Activated CD4-positive, CD25-positive, alpha-beta regulatory T cell treated with anti-CD3 and anti-CD28 coated beads, Interleukin-2, amount 50 U/mL, for 16 hours (primary cell): Measurements from ENCODE around the gene GPC6.

ENCODE experiments used
- DNase-seq: peaks from one replicate; pipeline ENCODE4 v3.0.0-alpha.2; 2020; ENCODE audit warnings: low read depth, low spot score

The GPC6 gene

DNA sequence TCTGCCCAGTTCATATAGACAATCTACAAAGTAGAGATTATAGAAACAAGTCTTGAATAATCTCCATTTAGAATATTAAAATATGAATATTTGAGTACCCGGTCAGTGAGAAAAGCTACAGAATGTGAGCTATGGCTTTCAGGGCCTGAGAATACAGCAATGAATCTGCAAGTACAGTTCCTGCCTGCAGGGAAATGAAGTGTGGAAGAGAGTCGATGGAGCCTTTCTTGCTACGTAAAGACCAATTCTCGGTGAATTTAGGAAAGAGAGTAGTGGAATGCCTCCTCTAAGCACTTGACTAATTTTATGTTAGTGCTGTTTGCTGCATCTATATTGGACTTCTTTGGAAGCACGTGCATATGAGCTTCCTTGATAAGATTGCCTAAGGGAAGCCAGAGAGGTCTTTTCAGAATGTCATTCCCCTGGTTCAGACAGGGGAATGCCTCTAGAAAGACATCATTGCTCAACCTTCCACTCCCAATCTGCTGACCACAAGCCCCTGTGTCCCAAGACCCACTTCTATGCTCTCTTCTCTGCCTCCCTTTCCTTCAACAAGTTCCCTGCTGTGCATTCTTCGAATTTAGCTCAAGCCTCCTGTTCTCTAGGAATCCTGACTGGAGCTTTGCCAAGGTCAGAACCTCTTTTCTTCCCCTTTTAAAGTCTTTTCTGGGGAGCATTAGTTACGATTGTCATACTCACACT is 41.9 kb downstream of the GPC6 start:
- DNase-seq = no peak

DNA sequence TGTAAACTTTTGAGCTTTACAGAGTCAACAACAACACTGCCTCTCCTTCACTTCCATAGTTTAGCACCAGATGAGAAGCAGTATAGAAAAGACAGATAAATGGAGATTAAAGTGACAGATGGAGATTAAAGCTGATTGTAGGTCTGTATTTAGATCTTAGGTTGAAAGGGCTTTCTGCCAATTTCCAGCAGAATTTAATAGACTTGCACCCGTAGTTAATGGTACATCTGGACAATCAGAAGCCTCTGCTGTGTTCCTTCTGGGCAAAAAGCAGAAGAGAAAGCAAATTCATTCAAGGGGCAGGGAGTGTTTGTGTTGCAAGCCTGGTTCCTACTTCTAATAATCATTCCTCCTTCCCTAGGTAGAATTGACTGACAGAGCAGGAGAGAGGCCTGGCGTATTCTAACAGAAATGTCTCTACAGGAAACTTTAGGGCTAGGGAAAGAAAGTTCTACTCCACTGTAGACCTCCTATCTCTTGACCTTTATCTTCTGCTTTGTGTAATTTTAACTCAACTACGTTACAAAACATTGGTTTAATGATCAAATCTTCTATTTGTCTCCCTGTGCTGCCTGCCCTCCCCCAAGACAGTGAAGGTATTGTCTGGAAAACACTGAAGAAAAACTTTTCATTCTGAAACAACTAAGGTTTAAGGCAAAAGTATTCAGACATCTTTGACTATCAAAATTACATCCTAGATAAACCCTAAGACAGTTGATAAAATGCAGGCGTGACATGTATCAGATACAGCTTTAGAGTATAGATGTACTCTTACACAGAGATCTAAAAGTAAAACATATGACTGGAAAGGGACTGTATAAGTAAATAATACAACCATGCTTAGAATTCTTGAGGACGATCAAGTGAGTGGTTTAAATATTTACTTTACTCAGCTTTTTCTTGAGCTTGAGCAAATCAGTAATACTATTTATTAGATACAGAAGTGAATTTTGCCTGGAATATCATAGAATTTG is 44.4 kb downstream of the GPC6 start:
- DNase-seq = no peak

DNA sequence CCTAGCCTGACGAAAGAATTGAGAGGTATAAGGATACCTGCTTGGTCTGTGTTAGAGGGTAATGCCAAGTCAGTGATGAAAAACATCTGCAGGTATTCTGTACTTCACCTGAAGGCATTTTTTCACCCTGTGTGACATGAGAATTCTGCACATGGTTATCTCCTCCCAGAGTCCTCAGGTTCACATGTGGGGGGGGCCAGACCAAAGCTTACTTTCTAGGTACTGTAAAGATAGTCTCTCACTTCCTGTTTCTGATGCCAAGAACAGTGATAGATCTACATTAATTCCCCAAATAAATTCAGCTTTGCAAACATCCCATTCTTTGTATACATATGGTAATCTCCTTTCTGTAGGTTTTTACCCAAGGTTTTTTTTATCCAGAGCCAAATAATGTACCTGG is 53.4 kb downstream of the GPC6 start:
- DNase-seq = no peak

DNA sequence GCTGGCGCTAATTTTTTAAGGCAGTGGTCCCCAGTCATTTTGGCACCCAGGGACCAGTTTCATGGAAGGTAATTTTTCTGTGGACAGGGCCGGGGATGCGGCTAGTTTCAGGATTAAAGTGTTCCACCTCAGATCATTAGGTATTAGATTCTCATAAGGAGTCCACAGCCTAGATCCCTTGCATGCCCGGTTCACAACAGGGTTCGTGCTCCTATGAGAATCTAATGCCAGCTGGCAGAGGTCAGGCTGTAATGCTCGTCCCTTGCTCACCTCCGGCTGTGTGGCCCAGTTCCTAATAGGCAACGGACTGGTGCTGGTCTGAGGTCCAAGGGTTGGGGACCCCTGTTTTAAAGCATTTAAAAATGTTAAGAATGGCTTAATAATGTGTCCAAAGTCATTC is 54.1 kb downstream of the GPC6 start:
- no peak for DNase-seq

DNA sequence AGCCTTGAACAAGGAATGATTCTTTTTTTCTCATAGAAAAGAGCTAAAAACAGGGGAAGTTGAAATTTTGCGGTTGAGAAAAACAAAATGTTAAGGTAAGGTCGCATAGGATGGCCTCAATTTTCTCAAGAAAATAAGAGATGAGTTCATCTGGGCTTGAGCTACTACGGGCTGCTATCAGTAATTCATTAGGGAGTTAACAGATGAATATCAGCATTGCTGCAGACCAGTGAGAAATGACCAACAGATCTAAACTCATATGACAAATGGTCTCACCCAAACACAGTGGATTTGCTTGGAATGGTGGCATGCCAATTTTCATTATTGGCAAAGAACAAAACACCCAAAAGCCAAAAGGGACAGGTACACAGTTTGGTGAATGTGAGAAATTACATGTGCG is 56.6 kb downstream of the GPC6 start:
- DNase-seq = no peak

DNA sequence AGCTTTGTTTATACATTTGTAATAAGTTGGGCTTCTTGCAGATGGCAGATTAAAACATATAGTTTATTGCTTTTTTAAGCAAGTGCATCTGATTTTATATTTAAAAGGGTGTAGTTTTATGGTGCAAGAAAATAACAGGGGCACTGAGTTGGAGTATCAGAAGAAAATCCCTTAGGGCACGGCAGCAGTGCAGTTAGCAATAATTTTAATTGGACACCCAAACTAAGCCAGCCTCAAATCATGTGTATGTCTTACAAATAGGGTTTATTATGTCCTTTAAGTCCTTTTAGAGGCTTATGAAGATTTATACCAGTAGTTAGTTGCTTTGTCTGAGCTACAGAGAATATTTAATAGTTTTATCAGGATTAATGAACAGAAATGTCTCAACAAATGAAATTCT is 57.5 kb downstream of the GPC6 start:
- no peak for DNase-seq

DNA sequence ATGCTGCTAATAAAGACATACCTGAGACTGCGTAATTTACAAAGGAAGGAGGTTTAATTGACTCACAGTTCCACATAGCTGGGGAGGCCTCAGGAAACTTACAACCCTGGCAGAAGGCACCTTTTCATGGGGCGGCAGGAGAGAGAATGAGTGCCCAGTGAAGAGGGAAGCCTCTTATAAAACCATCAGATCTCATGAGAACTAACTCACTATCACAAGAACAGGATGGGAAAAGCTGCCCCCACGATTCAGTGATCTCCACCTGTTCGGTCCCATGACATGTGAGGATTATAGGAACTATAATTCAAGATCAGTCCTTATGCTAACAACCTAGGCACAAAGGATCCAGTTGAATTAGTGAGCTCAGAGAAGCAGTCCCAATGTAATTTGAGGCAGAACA is 59.4 kb downstream of the GPC6 start:
- no peak for DNase-seq

DNA sequence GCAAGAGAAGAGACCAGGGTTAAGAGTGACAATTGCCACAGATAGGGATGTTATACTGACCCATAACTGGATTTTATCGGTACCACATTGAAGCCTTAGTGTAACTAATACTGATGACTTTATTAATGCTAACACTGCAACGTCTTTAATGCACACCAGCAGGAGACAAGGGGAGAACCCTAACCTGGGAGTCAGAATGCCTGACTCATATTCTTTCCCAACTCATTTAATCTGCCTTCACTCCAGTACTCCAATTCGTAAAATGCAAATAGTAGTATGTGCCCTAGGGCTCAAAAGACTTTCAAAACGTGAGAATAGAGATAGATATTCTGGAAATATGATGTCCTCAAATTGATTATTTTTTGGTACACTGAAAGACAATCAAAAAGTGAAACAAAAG is 62.4 kb downstream of the GPC6 start:
- DNase-seq = no peak

DNA sequence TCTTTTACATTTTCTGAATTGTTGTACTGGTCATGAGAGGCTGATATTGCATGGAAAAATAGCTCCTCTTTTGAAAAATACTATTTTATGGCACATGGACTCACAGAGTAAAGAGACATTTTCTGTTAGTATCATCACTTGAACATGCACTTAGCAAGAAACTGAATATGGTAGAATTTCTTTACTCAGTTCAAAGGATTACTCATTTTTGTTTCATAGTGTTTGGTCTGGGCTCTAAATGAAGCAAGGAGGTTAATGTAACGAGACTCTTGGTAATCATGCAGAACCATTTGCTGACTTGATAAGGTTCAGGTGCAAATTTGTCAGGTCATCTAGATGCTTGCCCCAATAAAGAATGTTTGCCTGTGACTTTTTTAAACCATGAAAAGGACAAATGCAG is 63.2 kb downstream of the GPC6 start:
- no peak for DNase-seq

DNA sequence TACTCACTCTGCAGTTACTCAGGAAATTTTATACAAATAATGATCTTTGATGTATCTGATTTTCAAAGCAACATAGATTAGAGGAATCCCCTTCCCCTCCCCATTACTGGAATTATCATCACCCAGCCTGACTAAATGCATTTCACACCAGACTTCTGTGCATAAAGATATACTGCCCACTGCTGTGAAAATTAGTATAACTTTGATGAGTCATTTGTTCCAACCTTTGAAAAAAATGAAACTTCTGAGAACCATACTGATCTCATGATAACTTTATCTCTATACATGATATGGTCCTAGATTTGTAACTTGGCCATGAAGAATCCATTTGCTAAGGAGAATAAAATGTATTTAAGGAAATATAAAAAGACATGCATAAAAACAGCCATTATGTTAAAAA is 63.9 kb downstream of the GPC6 start:
- no peak for DNase-seq

DNA sequence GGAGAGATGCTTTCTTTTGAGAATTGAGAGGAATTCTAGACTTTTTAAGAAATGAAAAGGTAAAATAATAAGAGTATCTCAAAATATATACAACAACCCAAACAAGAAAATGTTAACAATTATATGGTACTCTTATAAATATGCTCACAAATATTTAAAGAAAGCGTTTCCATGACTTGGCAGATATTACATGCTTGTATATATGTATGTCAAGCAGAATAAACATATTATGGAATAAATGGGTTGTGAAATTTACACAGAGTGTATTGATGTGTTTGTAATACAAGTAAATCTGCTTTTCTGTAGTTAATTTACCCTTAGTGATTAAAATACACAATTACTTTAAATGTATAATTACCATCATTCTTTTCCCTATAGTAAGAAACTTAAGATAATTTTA is 65.8 kb downstream of the GPC6 start:
- DNase-seq = no peak

DNA sequence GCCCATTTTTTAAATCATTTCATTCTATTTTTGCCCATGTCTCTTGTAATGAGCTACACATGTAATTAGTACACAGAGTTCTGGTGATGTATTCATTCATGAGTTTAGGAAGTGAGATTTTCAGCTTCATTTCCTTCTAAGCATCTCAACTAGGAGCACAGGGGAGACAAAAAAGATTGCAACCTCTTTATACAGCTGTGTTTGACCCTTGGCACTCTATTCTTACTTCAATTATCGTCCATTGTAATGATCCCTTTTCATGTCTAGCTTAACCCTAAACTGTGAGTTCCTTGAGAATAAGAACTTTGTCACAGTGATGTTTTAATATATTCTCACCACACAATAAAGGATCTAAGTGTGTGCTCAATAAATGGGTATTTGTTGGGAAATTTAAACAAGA is 67.1 kb downstream of the GPC6 start:
- DNase-seq = no peak

DNA sequence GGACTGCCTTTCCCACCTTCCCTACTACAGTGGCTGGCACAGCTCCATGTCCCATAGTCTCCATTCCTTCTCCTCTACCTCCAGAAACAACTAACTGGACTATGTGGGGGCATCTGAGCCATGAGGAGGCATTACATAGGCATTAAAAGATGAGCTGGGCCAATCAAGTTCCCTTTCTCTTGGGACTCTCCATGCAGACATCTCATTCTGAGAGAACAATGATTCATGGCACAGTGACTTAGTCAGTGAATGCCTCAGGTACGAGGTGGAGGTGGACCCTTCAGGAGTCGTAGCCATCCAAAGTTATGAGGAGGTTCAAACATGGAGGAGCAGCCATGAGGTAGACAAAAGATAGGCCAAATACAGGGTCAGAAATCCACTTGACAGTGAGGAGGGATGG is 70.0 kb downstream of the GPC6 start:
- DNase-seq = no peak

DNA sequence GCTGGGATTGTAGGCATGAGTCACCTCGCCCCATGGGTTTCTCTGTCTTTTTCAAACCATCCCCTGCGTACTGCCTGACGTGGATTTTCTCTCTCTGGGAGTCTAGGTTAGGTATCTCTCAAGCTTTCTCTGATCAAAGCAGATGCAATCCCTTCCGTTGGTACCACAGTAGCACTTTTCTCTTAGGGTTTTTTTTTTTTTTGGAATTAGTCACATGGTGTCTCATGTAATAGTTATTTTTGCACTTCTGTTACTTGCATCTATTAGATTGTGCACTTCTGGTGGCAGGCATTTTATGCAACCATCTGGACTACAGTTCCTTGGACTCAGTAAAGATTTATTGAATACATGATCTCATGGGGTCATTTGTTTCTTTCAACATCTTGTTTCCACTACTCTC is 72.1 kb downstream of the GPC6 start:
- no peak for DNase-seq

DNA sequence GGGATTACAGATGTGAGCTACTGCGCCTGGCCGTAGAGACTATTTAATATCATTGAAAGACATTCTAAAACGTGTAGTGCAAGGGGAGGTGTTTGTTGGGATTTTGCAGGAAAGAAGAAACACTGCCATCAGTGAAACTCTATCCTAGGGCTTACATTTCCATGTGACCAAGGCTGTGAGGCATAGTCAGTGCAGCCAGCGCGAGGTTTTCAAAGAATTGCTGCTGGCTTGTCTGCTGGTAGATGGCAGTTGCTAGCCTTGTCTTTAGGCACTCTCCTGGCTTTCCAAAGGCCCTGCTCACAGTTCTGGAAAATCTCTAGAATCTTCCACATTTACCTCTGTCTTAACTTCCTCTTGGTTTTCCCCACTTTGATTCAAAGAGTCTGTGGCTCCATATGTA is 77.5 kb downstream of the GPC6 start:
- no peak for DNase-seq

DNA sequence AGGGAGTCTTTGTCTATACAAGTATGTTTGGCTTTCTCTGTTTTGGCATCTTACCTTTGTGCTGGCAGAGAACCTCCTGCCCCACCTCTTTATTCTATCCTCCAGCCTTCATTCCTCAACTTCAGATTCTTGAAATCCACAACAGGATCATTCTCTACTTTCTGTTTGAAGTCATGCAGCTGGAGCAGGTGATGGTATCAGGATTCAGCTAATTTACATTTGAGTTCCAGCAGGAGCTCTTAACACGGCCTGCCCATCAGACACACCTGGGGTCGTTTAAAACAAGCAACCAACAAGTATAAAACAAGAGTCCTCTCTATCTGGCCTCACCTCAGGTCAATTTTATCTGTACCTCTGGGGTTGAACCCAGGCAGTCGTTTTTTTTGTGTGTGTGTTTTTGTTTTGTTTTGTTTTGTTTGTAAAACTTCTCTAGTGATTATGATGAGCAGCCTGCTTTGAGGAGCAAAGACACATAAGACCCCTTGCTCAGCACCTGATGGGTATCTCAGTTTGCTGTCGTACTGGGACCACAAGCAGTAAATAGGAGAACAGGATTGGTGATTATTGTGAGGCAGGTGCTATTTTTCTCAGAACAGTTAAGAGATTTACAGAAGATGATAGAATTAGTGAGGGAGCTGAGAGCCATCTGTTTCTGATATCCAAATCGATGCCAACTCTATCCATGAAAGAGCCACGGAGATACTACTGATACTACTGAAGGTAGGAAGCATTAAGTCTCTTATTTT is 78.4 kb downstream of the GPC6 start:
- no peak for DNase-seq

DNA sequence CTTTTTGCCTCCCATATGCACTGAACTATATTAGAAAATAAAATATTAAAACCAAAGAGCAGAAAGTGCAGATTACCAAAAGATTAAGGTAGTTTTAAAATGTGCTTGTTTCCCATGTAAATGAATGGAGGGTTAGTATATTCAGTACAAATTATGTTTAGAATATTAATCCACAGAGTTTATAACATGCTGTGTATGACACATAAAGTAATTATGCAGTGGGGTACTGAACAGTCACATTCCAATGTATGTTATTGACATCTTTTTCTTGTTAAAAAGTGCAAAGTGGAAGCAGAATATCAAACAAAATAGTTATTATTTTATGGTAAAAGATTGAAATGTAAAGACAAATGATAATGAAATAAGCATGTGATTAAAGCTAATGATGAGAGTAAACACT is 79.3 kb downstream of the GPC6 start:
- no peak for DNase-seq

DNA sequence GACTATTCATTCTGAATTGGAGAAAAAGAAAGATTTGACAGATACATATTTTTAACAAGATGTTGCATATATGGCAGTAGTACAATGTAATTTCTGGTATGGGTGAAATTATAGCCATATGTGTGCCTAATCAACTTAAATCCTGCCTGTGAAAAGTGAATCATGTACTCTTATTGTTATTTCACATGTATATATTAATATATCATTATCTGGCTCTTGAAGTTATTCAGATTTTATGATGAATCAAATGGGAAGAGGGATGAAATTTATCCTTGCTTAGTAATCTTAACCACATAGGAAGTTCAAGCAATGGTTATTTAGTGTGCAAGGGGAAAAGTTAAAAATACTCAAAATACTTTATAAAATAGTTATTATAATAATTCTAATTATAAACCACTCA is 80.5 kb downstream of the GPC6 start:
- DNase-seq = no peak

DNA sequence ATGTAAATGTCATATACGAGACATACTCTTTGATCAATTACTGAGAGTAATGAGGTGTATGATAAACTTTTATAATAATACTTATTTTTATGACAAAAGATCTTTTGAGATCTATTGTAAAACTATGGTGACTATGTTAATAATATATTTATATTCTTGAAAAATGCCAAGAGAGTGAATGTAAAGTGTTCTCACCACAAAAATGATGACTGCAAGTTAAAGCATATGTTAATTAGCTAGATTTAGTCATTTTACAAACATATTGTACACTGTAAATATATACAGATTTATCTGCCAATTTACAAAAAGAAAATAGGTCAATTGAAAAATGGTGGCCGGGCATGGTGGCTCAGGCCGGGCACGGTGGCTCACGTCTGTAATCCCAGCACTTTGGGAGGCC is 81.0 kb downstream of the GPC6 start:
- DNase-seq = no peak

DNA sequence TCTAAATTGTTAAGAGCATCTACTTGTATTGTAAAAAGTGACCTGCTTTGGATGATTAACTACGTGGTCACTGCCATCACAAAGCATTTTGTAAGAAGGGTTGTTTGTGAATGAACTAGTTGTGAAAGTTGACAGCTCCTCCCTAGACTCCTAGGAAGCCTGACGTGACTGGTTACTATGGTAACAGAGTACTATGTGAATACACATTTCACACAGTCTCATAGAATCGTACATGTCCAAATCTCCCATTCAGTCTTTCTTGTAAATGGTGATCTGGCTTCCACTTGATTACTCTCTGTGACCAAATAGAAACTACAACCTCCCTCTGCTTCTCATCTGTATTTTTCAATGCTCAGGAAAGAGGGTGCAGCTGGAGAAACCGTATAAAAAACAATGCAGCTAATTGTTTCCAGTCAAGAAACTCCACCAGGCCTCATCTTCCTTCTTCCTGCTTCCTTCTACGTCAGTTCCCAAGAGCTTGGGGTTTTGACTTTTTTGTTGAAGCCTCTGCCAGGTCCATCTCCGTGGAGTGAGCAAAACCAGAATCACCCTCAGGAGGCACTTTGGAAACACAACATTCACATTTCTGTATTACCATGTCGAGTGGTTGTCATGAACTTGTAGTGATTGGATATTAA is 83.4 kb downstream of the GPC6 start:
- DNase-seq = no peak

DNA sequence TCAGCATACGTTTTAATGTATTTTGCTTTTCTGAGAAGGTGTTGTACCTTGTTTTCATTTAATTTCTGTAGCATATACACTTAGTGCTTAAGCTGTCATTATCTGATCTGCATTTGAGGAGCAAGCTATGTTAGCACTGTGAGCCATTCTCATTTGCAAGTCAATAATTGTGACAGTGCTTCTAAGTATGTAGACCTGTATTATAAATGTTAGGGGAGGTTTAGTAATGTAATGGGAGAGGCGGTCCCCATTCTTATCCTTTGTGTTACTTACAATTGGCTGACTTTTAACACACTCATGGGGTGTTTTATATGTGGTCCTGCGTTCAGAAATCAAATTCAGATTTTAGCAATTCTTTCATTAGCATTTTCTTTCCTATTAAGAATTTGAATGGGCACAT is 90.2 kb downstream of the GPC6 start:
- no peak for DNase-seq
